WERI-Rb-1 (cell line): Measurements from ENCODE around the gene RSBN1L.

Experiments
- DNase-seq: peaks from one replicate; pipeline ENCODE4 v3.0.0-alpha.2; 2020
- H3K27ac ChIP-seq: fragments of 250-450 bp; sonication (Bioruptor Pico); 2 replicates; pipeline ENCODE4 v1.5.1; 2020; ENCODE audit warnings: mild to moderate bottlenecking, moderate library complexity
- H3K27me3 ChIP-seq: fragments of 250-450 bp; sonication (Bioruptor Pico); 2 replicates; pipeline ENCODE4 v1.5.1; 2021; ENCODE audit warnings: mild to moderate bottlenecking, low read depth, moderate library complexity; ENCODE audit not compliant: insufficient read depth, severe bottlenecking
- H3K36me3 ChIP-seq: fragments of 250-450 bp; sonication (Bioruptor Pico); 2 replicates; pipeline ENCODE4 v1.5.1; 2020; ENCODE audit warnings: mild to moderate bottlenecking, moderate library complexity
- H3K4me3 ChIP-seq: 2 replicates; pipeline ENCODE4 v1.5.1; 2011; ENCODE audit warnings: low read depth, mild to moderate bottlenecking, control low read depth, low read length
- H3K9me3 ChIP-seq: fragments of 250-450 bp; sonication (Bioruptor Pico); 2 replicates; pipeline ENCODE4 v1.5.1; 2021; ENCODE audit warnings: mild to moderate bottlenecking, moderate library complexity; ENCODE audit not compliant: severe bottlenecking
- TF ChIP-seq, protein P1 (sequence below): IDR thresholded peaks from 2 replicates; pipeline ENCODE4 v1.5.1; 2011; ENCODE audit warnings: low read depth, mild to moderate bottlenecking, control low read depth, inconsistent platforms, low read length

The RSBN1L gene

DNA sequence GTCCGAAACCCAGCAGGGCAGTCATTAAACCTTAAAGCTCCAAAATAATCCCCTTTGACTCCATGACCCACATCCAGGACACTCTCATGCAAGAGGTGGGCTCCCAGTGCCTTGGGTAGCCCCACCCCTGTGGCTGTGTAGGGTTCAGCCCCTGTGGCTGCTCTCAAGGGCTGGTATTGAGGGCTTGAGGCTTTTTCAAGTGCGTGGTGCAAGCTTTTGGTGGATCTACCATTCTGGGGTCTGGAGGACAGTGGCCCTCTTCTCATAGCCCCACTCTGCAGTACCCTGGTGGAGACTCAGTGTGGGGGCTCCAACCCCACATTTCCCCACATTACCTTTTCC is 50.5 kb downstream of the RSBN1L start:
- no peak overlapping the region for H3K27ac ChIP-seq
- no peak for DNase-seq
- peaks cover 28% of the 10 kb centered on the region for H3K36me3 ChIP-seq
- H3K27me3 ChIP-seq: no peaks in the 10 kb centered on the region
- H3K4me3 ChIP-seq: no peak overlapping the region
- H3K9me3 ChIP-seq: no peaks in the 10 kb centered on the region
- TF ChIP-seq, protein P1, sequence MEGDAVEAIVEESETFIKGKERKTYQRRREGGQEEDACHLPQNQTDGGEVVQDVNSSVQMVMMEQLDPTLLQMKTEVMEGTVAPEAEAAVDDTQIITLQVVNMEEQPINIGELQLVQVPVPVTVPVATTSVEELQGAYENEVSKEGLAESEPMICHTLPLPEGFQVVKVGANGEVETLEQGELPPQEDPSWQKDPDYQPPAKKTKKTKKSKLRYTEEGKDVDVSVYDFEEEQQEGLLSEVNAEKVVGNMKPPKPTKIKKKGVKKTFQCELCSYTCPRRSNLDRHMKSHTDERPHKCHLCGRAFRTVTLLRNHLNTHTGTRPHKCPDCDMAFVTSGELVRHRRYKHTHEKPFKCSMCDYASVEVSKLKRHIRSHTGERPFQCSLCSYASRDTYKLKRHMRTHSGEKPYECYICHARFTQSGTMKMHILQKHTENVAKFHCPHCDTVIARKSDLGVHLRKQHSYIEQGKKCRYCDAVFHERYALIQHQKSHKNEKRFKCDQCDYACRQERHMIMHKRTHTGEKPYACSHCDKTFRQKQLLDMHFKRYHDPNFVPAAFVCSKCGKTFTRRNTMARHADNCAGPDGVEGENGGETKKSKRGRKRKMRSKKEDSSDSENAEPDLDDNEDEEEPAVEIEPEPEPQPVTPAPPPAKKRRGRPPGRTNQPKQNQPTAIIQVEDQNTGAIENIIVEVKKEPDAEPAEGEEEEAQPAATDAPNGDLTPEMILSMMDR: no peak

DNA sequence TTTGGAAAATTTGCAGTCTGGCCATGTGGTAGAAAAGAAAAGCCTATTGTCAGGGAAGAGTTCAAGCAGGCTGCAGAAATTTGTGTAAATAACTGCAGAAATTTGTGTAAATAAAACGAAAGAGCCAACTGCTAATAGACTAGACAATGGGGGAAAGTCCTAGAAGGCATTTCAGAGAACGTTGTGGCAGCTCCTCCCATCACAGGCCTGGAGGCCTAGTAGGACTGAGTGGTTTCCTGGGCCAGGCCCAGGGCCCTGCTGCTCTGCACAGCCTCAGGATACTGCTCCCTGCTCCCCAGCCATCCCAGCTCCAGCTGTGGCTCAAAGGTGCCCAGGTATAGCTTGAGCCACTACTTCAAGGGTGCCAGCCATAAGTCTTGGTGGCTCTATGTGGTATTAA is 50.9 kb downstream of the RSBN1L start:
- Histone ChIP-seq H3K27ac (no peak overlapping the region), H3K36me3 (peaks cover 30% of the 10 kb centered on the region), H3K27me3 (no peaks in the 10 kb centered on the region), H3K9me3 (no peaks in the 10 kb centered on the region), H3K4me3 (no peak overlapping the region)
- TF ChIP-seq, protein P1: no peak
- no peak for DNase-seq

DNA sequence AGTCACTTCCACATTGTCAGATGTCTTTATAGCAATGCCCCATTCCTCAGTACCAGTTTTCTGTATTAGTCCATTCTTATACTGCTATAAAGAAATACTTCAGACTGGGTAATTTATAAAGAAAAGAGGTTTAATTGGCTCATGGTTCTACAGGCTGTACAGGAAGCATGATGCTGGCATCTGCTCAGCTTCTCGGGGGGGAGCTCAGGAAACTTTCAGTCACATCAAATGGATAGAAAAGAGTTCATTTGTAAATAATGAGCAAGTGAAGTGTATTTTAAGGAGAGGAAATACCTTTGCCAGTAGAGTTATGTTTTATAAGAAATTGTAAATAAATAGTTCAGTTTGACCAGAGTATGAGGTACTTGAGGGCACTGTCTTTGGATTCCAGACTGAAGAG is 51.5 kb downstream of the RSBN1L start:
- H3K36me3 ChIP-seq: peaks cover 27% of the 10 kb centered on the region
- no peak overlapping the region for H3K4me3 ChIP-seq
- H3K9me3 ChIP-seq: no peaks in the 10 kb centered on the region
- TF ChIP-seq, protein P1: no peak
- no peak overlapping the region for H3K27ac ChIP-seq
- no peaks in the 10 kb centered on the region for H3K27me3 ChIP-seq
- no peak for DNase-seq

DNA sequence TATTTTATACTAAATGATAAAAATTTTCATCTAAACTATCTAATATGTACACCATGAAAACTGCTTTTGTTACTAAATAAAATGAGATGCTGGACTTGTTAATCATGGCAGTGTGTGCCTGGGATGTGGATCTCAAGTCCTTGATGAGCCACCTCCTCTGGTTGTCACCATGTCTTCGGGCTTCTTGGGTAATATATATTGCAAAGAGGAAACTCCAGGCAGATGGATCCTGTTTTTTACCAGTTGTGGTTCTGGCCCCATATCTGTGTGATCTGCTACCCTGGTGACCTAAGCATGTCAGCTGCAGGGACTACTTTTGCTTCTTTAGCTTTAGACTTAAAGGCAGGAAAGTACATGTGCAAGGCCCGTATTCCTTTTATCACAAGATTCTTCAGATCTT is 55.8 kb downstream of the RSBN1L start:
- peaks cover 17% of the 10 kb centered on the region for H3K36me3 ChIP-seq
- DNase-seq: no peak
- no peak overlapping the region for H3K27ac ChIP-seq

DNA sequence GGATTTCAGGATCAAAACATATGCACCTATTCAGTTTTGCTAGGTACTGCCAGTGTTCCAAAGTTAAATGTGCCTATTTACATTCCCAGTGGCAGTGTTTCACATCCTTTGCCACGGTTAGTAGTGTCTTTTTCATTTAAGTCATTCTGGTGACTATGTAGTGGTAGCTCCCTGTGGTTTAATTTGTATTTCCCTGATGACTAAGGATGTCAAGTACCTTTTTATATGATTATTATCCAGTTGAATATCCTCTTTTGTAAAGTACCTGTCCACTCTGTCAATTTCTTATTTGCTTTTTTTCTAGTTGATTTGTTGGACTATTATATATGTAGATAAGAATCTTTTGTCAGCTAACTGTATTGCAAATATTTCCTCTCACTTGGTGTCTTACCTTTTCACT is 56.9 kb downstream of the RSBN1L start:
- no peaks in the 10 kb centered on the region for H3K9me3 ChIP-seq
- no peaks in the 10 kb centered on the region for H3K27me3 ChIP-seq
- H3K36me3 ChIP-seq: peaks cover 17% of the 10 kb centered on the region
- TF ChIP-seq, protein P1: no peak
- DNase-seq: no peak
- H3K27ac ChIP-seq: no peak overlapping the region
- H3K4me3 ChIP-seq: no peak overlapping the region

More for the DNA sequence above, 55.8 kb downstream of the RSBN1L start:
- Histone ChIP-seq H3K27me3 (no peaks in the 10 kb centered on the region), H3K4me3 (no peak overlapping the region), H3K9me3 (no peaks in the 10 kb centered on the region)
- TF ChIP-seq, protein P1: no peak

DNA sequence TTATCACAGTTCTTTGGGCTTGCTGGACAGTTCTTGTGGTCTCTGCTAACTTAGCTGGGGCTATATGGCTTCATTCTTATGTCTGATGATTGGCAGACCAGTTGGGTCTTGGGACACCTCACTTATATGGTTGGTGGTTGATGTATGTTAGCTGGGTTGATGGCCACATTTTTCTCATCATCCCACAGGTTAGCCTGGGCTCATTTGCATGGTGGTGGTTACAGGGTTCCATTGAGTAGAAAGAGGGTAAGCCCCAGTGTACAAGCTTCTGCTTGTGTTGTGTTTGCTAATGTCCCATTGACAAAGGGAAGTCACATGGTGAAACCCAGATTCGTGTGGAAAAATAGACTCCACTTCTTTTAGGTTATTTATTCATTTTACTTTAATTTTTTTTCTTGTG is 61.3 kb downstream of the RSBN1L start:
- Histone ChIP-seq H3K27me3 (no peaks in the 10 kb centered on the region), H3K9me3 (no peaks in the 10 kb centered on the region), H3K36me3 (no peaks in the 10 kb centered on the region), H3K4me3 (no peak overlapping the region), H3K27ac (no peak overlapping the region)
- no peak for DNase-seq
- TF ChIP-seq, protein P1: no peak
